ENCODE measurements around the gene REEP6.
A peak's percentile ranks its signal among the peaks of the same experiment; 100 is the strongest.
"Not testable (repeated sequence)": the region's sequence is repeated elsewhere in the genome, so short reads cannot be mapped to it uniquely, and the experiment has no call there.

Gene REEP6

GRCh38 chr19:1509602-1510441, 18.8 kb downstream of the REEP6 start:
- no peak for DNase-seq

- no peak for DNase-seq
These were observed 19.4 kb downstream of the REEP6 start for GRCh38 chr19:1510442-1510806.

GRCh38 chr19:1510807-1511206, 19.8 kb downstream of the REEP6 start:
- DNase-seq: no peak

- no peak for DNase-seq
These were observed 20.6 kb downstream of the REEP6 start for GRCh38 chr19:1511318-1512317.

- peak; percentile 57 to 88 (median 66) for DNase-seq
These were observed 21.9 kb downstream of the REEP6 start, which contains the start of gene ADAMTSL5 for GRCh38 chr19:1512671-1513498. Gene ADAMTSL5 (minus strand): TSS chr19:1513019. CDS start chr19:1510943, 2,076 bp downstream.

GRCh38 chr19:1513499-1514294, 22.7 kb downstream of the REEP6 start:
- DNase-seq: peak; percentile 84 to 95 (median 87)

- no peak for DNase-seq
These were observed 23.3 kb downstream of the REEP6 start for GRCh38 chr19:1514295-1514661.

- no peak for DNase-seq
These were observed 24.2 kb downstream of the REEP6 start for GRCh38 chr19:1514986-1515721.

- no peak for DNase-seq
These were observed 25.4 kb downstream of the REEP6 start for GRCh38 chr19:1516395-1516753.

GRCh38 chr19:1518471-1518870, 27.5 kb downstream of the REEP6 start:
- no peak for DNase-seq

GRCh38 chr19:1519802-1520201, 28.8 kb downstream of the REEP6 start:
- not testable (repeated sequence) for DNase-seq

- no peak for DNase-seq
These were observed 29.3 kb downstream of the REEP6 start for GRCh38 chr19:1520203-1520780.

GRCh38 chr19:1521636-1522035, 30.7 kb downstream of the REEP6 start:
- DNase-seq: no peak

GRCh38 chr19:1522061-1522460, 31.1 kb downstream of the REEP6 start:
- no peak for DNase-seq

GRCh38 chr19:1522838-1523237, 31.9 kb downstream of the REEP6 start:
- no peak for DNase-seq

GRCh38 chr19:1523412-1524286, 32.7 kb downstream of the REEP6 start, which contains the start of gene PLK5:
Gene PLK5 (plus strand): TSS chr19:1524077. CDS start chr19:1526997, 2,920 bp downstream.
- peak in 1 of 3 donors; percentile 23 for DNase-seq

GRCh38 chr19:1524287-1524971, 33.4 kb downstream of the REEP6 start:
- no peak for DNase-seq

GRCh38 chr19:1524972-1525325, 34.0 kb downstream of the REEP6 start:
- no peak for DNase-seq

GRCh38 chr19:1525343-1525742, 34.4 kb downstream of the REEP6 start:
- DNase-seq: no peak
